Uterus (tissue), 2 donors: Measurements from ENCODE around the gene METAP2.

Source experiments
- POLR2A ChIP-seq, 2 donors: fragments of 450-650 bp; IDR thresholded peaks; one replicate each; pipeline ENCODE4 v1.6.1; 2016; ENCODE audit warnings: antibody characterized with exemption in 2 of 2, mild to moderate bottlenecking in 1 of 2, moderate library complexity in 1 of 2
- TF ChIP-seq, protein P1 (sequence below), 4 experiments: fragments of 200-600 bp in 2 of 4; fragments of 450-650 bp in 2 of 4; sonication (generic) in 2 of 4; IDR thresholded peaks; one replicate each; pipeline ENCODE4 v1.5.1; 2016 to 2019; ENCODE audit warnings: antibody characterized with exemption in 4 of 4, mild to moderate bottlenecking in 2 of 4, moderate library complexity in 1 of 4

DNA sequence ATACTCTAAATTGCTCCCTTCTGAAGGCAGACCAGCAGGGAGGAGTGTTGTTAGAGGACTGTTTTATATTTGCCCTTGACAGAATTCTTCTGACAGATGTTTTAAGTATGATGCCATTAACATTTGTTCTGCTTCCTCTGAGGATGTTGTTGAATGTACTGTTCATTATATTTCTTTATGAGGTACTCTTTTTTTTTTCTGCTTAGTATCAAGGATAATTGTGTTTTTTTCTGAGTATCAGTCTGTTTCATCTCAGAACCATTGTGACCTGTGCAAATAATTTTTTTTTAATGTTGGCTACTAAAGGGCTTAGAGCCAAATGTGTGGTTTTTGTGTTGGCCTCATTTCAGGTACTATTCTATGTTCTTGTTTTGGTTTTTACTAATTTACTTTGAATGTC, 10.6 kb downstream of the METAP2 start:
- TF ChIP-seq, protein P1, sequence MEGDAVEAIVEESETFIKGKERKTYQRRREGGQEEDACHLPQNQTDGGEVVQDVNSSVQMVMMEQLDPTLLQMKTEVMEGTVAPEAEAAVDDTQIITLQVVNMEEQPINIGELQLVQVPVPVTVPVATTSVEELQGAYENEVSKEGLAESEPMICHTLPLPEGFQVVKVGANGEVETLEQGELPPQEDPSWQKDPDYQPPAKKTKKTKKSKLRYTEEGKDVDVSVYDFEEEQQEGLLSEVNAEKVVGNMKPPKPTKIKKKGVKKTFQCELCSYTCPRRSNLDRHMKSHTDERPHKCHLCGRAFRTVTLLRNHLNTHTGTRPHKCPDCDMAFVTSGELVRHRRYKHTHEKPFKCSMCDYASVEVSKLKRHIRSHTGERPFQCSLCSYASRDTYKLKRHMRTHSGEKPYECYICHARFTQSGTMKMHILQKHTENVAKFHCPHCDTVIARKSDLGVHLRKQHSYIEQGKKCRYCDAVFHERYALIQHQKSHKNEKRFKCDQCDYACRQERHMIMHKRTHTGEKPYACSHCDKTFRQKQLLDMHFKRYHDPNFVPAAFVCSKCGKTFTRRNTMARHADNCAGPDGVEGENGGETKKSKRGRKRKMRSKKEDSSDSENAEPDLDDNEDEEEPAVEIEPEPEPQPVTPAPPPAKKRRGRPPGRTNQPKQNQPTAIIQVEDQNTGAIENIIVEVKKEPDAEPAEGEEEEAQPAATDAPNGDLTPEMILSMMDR (IDR thresholded peaks at IDR 0.05): no peak
- no peak for TF ChIP-seq POLR2A (IDR thresholded peaks at IDR 0.05)
